Prostate gland (tissue), 2 donors: ENCODE measurements around the gene TEX52. TPM values are rescaled to one million over a fixed set of nuclear protein-coding genes. Genes with fewer than 3 reads are reported as not detected.

Experiments used
- DNase-seq: peaks from one replicate; pipeline ENCODE4 v3.0.0-alpha.2; 2019; ENCODE audit warnings: low spot score
- H3K27ac ChIP-seq, 2 donors: fragments of 200-600 bp; sonication (generic); 2 replicates each; pipeline ENCODE4 v1.5.1; 2017 to 2019
- H3K27me3 ChIP-seq: fragments of 200-600 bp; sonication (generic); replicated peaks from 2 replicates; pipeline ENCODE4 v1.5.1; 2019; ENCODE audit not compliant: insufficient read depth
- H3K36me3 ChIP-seq, 2 donors: fragments of 200-600 bp; sonication (generic); 1 replicate in 1 of 2; 2 replicates in 1 of 2; pipeline versions ENCODE4 v1.5.1 to v1.8.1; 2017 to 2019
- H3K4me1 ChIP-seq: fragments of 200-600 bp; sonication (generic); replicated peaks from 2 replicates; pipeline ENCODE4 v1.5.1; 2019
- H3K4me3 ChIP-seq, 2 donors: fragments of 200-600 bp; sonication (generic); 2 replicates each; pipeline ENCODE4 v1.5.1; 2017 to 2019
- H3K9me3 ChIP-seq: fragments of 200-600 bp; sonication (generic); 2 replicates; pipeline ENCODE4 v1.5.1; 2017
- CTCF ChIP-seq, 4 experiments: fragments of 200-600 bp in 2 of 4; fragments of 450-650 bp in 2 of 4; sonication (generic) in 2 of 4; IDR thresholded peaks; 1 replicate in 3 of 4; 2 replicates in 1 of 4; pipeline ENCODE4 v1.5.1; 2016 to 2019; ENCODE audit warnings: antibody characterized with exemption in 4 of 4, mild to moderate bottlenecking in 2 of 4, moderate library complexity in 2 of 4
- POLR2A ChIP-seq: fragments of 450-650 bp; IDR thresholded peaks from one replicate; pipeline ENCODE4 v1.6.1; 2016; ENCODE audit warnings: antibody characterized with exemption, mild to moderate bottlenecking
- POLR2AphosphoS5 ChIP-seq: sonication (generic); formaldehyde crosslinking; IDR thresholded peaks from one replicate; pipeline ENCODE4 v1.6.1; 2017; ENCODE audit warnings: antibody characterized with exemption
- WGBS: methylation state at CpG from one replicate; pipeline ENCODE4 v1.1.5; 2018; 5-methylcytosine and 5-hydroxymethylcytosine counted together
- intact Hi-C: fragments of 100-400 bp; cut with DNase I; formaldehyde crosslinking; loops from one replicate; pipeline ENCODE4 v1.14.2; 2022
- total RNA-seq, 2 donors: library from RNA; depleted of rRNA; stranded (reverse); fragments of >200 nt; gene quantifications; one replicate each; pipeline ENCODE4 v1.1.0, GENCODE V29; 2016

TEX52 gene
- total RNA-seq, 2 donors from 2014 or later: 0.85 TPM; not detected in 1

GRCh38 chr12:2858334-2858733, 1.5 kb upstream of the TEX52 start:
- Histone ChIP-seq H3K4me1 (no peaks in the 10 kb centered on the region), H3K27ac (no peak overlapping the region), H3K36me3 (no peaks in the 10 kb centered on the region), H3K9me3 (no peaks in the 10 kb centered on the region), H3K27me3 (no peaks in the 10 kb centered on the region), H3K4me3 (no peak overlapping the region)
- intact Hi-C loops: loop anchor here (10.0 kb wide), 1 partner anchor 86 kb away; no protein-coding TSS in a partner anchor
- 81% methylated on average over 2 of the region's 2 CpGs for WGBS
- no peak for TF ChIP-seq POLR2A
- TF ChIP-seq POLR2AphosphoS5: no peak
- no peak for TF ChIP-seq CTCF (IDR thresholded peaks at IDR 0.05)
- DNase-seq: no peak

GRCh38 chr12:2857576-2857975, 737 bp upstream of the TEX52 start:
- Histone ChIP-seq H3K27ac (no peak overlapping the region), H3K4me1 (no peaks in the 10 kb centered on the region), H3K4me3 (no peak overlapping the region), H3K9me3 (no peaks in the 10 kb centered on the region), H3K27me3 (no peaks in the 10 kb centered on the region), H3K36me3 (no peaks in the 10 kb centered on the region)
- no peak for DNase-seq
- intact Hi-C loops: loop anchor here (10.0 kb wide), 1 partner anchor 87 kb away; no protein-coding TSS in a partner anchor
- 78% methylated on average over 7 of the region's 7 CpGs for WGBS
- TF ChIP-seq POLR2A (no peak), POLR2AphosphoS5 (no peak), CTCF (IDR thresholded peaks at IDR 0.05) (no peak)

GRCh38 chr12:2856051-2856450, 788 bp downstream of the TEX52 start:
- WGBS: 92% methylated on average over 3 of the region's 3 CpGs
- DNase-seq: no peak
- Histone ChIP-seq H3K27me3 (no peaks in the 10 kb centered on the region), H3K27ac (no peak overlapping the region), H3K9me3 (no peaks in the 10 kb centered on the region), H3K4me3 (no peak overlapping the region), H3K36me3 (no peaks in the 10 kb centered on the region), H3K4me1 (no peaks in the 10 kb centered on the region)
- TF ChIP-seq POLR2AphosphoS5 (no peak), CTCF (IDR thresholded peaks at IDR 0.05) (no peak)
- intact Hi-C loops: loop anchor here (10.0 kb wide), 1 partner anchor 89 kb away; no protein-coding TSS in a partner anchor

GRCh38 chr12:2855546-2855945, 1.3 kb downstream of the TEX52 start:
- no peak for DNase-seq
- no peaks in the 10 kb centered on the region for H3K27me3 ChIP-seq
- 69% methylated on average over 7 of the region's 7 CpGs for WGBS
- TF ChIP-seq POLR2A (no peak), POLR2AphosphoS5 (no peak), CTCF (IDR thresholded peaks at IDR 0.05) (no peak)
- no peaks in the 10 kb centered on the region for H3K36me3 ChIP-seq
- H3K4me1 ChIP-seq: no peaks in the 10 kb centered on the region
- no peak overlapping the region for H3K4me3 ChIP-seq
- intact Hi-C loops: loop anchor here (10.0 kb wide), 1 partner anchor 89 kb away; no protein-coding TSS in a partner anchor
- no peaks in the 10 kb centered on the region for H3K9me3 ChIP-seq
- H3K27ac ChIP-seq: no peak overlapping the region

- intact Hi-C loops: loop anchor here (5.0 to 10.0 kb wide), 2 partner anchors 90 to 177 kb away; no protein-coding TSS in a partner anchor
- Histone ChIP-seq H3K4me1 (no peaks in the 10 kb centered on the region), H3K27ac (no peak overlapping the region), H3K4me3 (no peak overlapping the region), H3K36me3 (no peaks in the 10 kb centered on the region), H3K27me3 (no peaks in the 10 kb centered on the region), H3K9me3 (no peaks in the 10 kb centered on the region)
- TF ChIP-seq POLR2AphosphoS5: no peak
- TF ChIP-seq POLR2A: no peak
- no peak for TF ChIP-seq CTCF (IDR thresholded peaks at IDR 0.05)
- DNase-seq: no peak
- 79% methylated on average over 25 of the region's 25 CpGs for WGBS
Observed at GRCh38 chr12:2854669-2855453, 2.0 kb downstream of the TEX52 start.
